ENCODE results near the gene UTF1.

DNA sequence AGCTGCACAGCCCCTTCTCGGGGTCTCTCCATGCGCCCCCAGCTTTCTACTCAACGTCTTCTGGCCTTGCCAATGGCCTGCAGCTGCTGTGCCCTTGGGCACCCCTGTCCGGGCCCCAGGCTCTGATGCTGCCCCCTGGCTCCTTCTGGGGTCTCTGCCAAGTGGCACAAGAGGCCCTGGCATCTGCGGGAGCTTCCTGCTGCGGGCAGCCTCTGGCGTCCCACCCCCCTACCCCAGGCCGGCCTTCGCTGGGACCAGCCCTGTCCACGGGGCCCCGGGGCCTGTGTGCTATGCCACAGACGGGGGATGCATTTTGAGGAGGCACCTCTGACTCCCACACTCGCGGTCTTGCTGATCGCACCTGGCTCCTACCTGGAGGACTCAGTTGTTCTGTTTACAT, 10.0 kb downstream of the UTF1 start:
- TF ChIP-seq, protein P1, sequence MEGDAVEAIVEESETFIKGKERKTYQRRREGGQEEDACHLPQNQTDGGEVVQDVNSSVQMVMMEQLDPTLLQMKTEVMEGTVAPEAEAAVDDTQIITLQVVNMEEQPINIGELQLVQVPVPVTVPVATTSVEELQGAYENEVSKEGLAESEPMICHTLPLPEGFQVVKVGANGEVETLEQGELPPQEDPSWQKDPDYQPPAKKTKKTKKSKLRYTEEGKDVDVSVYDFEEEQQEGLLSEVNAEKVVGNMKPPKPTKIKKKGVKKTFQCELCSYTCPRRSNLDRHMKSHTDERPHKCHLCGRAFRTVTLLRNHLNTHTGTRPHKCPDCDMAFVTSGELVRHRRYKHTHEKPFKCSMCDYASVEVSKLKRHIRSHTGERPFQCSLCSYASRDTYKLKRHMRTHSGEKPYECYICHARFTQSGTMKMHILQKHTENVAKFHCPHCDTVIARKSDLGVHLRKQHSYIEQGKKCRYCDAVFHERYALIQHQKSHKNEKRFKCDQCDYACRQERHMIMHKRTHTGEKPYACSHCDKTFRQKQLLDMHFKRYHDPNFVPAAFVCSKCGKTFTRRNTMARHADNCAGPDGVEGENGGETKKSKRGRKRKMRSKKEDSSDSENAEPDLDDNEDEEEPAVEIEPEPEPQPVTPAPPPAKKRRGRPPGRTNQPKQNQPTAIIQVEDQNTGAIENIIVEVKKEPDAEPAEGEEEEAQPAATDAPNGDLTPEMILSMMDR (IDR thresholded peaks at IDR 0.05; ENCODE audit: control extremely low read depth in 1 of 3, insufficient read depth in 1 of 3, low read depth in 1 of 3, low read length in 3 of 3): no peak
- no peak for TF ChIP-seq HDAC2 (IDR thresholded peaks at IDR 0.05; ENCODE audit: borderline replicate concordance in 1 of 2, low read depth in 2 of 2, low read length in 2 of 2)
- TF ChIP-seq EGR1 (IDR thresholded peaks at IDR 0.05; ENCODE audit: borderline replicate concordance, low read depth, low read length): no peak
- TF ChIP-seq, protein P2, sequence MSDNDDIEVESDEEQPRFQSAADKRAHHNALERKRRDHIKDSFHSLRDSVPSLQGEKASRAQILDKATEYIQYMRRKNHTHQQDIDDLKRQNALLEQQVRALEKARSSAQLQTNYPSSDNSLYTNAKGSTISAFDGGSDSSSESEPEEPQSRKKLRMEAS (IDR thresholded peaks at IDR 0.05): no peak
